Measurements from ENCODE around the gene DOCK2.

Gene DOCK2

GRCh38 chr5:169648725-169649310 is 11.7 kb downstream of the DOCK2 start:
- no peak for DNase-seq (ENCODE audit: low read depth, low spot score)
- Histone ChIP-seq H3K9me3 (ENCODE audit: low read depth, low read length) (no peaks in the 10 kb centered on the region), H3K27ac (no peak overlapping the region), H3K4me3 (no peak overlapping the region), H3K36me3 (ENCODE audit: insufficient read depth, low read length) (no peaks in the 10 kb centered on the region), H3K9ac (ENCODE audit: insufficient read length) (no peak overlapping the region)
- no peak for TF ChIP-seq POLR2AphosphoS5 (IDR thresholded peaks at IDR 0.05; ENCODE audit: borderline replicate concordance, low read depth, low read length)
- TF ChIP-seq FOXP2 (optimal IDR thresholded peaks at IDR 0.05; ENCODE audit: control extremely low read depth, extremely low read length, insufficient read depth) = no peak
- TF ChIP-seq EZH2 (IDR thresholded peaks at IDR 0.05) = no peak

GRCh38 chr5:169649486-169649885 is 12.4 kb downstream of the DOCK2 start:
- no peak for DNase-seq (ENCODE audit: low read depth, low spot score)
- Histone ChIP-seq H3K9ac (ENCODE audit: insufficient read length) (no peak overlapping the region), H3K9me3 (ENCODE audit: low read depth, low read length) (no peaks in the 10 kb centered on the region), H3K36me3 (ENCODE audit: insufficient read depth, low read length) (no peaks in the 10 kb centered on the region), H3K27ac (no peak overlapping the region), H3K4me3 (no peak overlapping the region)
- TF ChIP-seq FOXP2 (optimal IDR thresholded peaks at IDR 0.05; ENCODE audit: control extremely low read depth, extremely low read length, insufficient read depth) (no peak), EZH2 (IDR thresholded peaks at IDR 0.05) (no peak), POLR2AphosphoS5 (IDR thresholded peaks at IDR 0.05; ENCODE audit: borderline replicate concordance, low read depth, low read length) (no peak)

- Histone ChIP-seq H3K36me3 (ENCODE audit: insufficient read depth, low read length) (no peaks in the 10 kb centered on the region), H3K4me3 (no peak overlapping the region), H3K9ac (ENCODE audit: insufficient read length) (no peak overlapping the region), H3K9me3 (ENCODE audit: low read depth, low read length) (no peaks in the 10 kb centered on the region), H3K27ac (no peak overlapping the region)
- TF ChIP-seq EZH2 (IDR thresholded peaks at IDR 0.05) = no peak
- TF ChIP-seq POLR2AphosphoS5 (IDR thresholded peaks at IDR 0.05; ENCODE audit: borderline replicate concordance, low read depth, low read length) = no peak
- TF ChIP-seq FOXP2 (optimal IDR thresholded peaks at IDR 0.05; ENCODE audit: control extremely low read depth, extremely low read length, insufficient read depth) = no peak
- no peak for DNase-seq (ENCODE audit: low read depth, low spot score)
Measured at GRCh38 chr5:169650701-169651331, 13.7 kb downstream of the DOCK2 start.

GRCh38 chr5:169651526-169651925 is 14.5 kb downstream of the DOCK2 start:
- H3K27ac ChIP-seq = no peak overlapping the region
- H3K9me3 ChIP-seq (ENCODE audit: low read depth, low read length) = no peaks in the 10 kb centered on the region
- H3K4me3 ChIP-seq = no peak overlapping the region
- no peak for DNase-seq (ENCODE audit: low read depth, low spot score)
- H3K9ac ChIP-seq (ENCODE audit: insufficient read length) = no peak overlapping the region
- TF ChIP-seq POLR2AphosphoS5 (IDR thresholded peaks at IDR 0.05; ENCODE audit: borderline replicate concordance, low read depth, low read length) = no peak
- TF ChIP-seq FOXP2 (optimal IDR thresholded peaks at IDR 0.05; ENCODE audit: control extremely low read depth, extremely low read length, insufficient read depth) = no peak
- no peak for TF ChIP-seq EZH2 (IDR thresholded peaks at IDR 0.05)
- H3K36me3 ChIP-seq (ENCODE audit: insufficient read depth, low read length) = no peaks in the 10 kb centered on the region

GRCh38 chr5:169652057-169652456 is 15.0 kb downstream of the DOCK2 start:
- H3K9ac ChIP-seq (ENCODE audit: insufficient read length) = no peak overlapping the region
- no peak overlapping the region for H3K4me3 ChIP-seq
- no peaks in the 10 kb centered on the region for H3K36me3 ChIP-seq (ENCODE audit: insufficient read depth, low read length)
- no peaks in the 10 kb centered on the region for H3K9me3 ChIP-seq (ENCODE audit: low read depth, low read length)
- TF ChIP-seq EZH2 (IDR thresholded peaks at IDR 0.05) = no peak
- TF ChIP-seq FOXP2 (optimal IDR thresholded peaks at IDR 0.05; ENCODE audit: control extremely low read depth, extremely low read length, insufficient read depth) = no peak
- TF ChIP-seq POLR2AphosphoS5 (IDR thresholded peaks at IDR 0.05; ENCODE audit: borderline replicate concordance, low read depth, low read length) = no peak
- H3K27ac ChIP-seq = no peak overlapping the region
- no peak for DNase-seq (ENCODE audit: low read depth, low spot score)

GRCh38 chr5:169653091-169653490 is 16.0 kb downstream of the DOCK2 start:
- H3K9me3 ChIP-seq (ENCODE audit: low read depth, low read length) = no peaks in the 10 kb centered on the region
- no peak overlapping the region for H3K4me3 ChIP-seq
- no peaks in the 10 kb centered on the region for H3K36me3 ChIP-seq (ENCODE audit: insufficient read depth, low read length)
- H3K27ac ChIP-seq = no peak overlapping the region
- H3K9ac ChIP-seq (ENCODE audit: insufficient read length) = no peak overlapping the region
- no peak for DNase-seq (ENCODE audit: low read depth, low spot score)
- TF ChIP-seq EZH2 (IDR thresholded peaks at IDR 0.05) (no peak), FOXP2 (optimal IDR thresholded peaks at IDR 0.05; ENCODE audit: control extremely low read depth, extremely low read length, insufficient read depth) (no peak), POLR2AphosphoS5 (IDR thresholded peaks at IDR 0.05; ENCODE audit: borderline replicate concordance, low read depth, low read length) (no peak)

GRCh38 chr5:169655353-169655752 is 18.3 kb downstream of the DOCK2 start:
- Histone ChIP-seq H3K4me3 (no peak overlapping the region), H3K36me3 (ENCODE audit: insufficient read depth, low read length) (no peaks in the 10 kb centered on the region), H3K27ac (no peak overlapping the region), H3K9me3 (ENCODE audit: low read depth, low read length) (no peaks in the 10 kb centered on the region), H3K9ac (ENCODE audit: insufficient read length) (no peak overlapping the region)
- DNase-seq (ENCODE audit: low read depth, low spot score) = no peak
- TF ChIP-seq EZH2 (IDR thresholded peaks at IDR 0.05) (no peak), FOXP2 (optimal IDR thresholded peaks at IDR 0.05; ENCODE audit: control extremely low read depth, extremely low read length, insufficient read depth) (no peak), POLR2AphosphoS5 (IDR thresholded peaks at IDR 0.05; ENCODE audit: borderline replicate concordance, low read depth, low read length) (no peak)

- no peak overlapping the region for H3K4me3 ChIP-seq
- H3K36me3 ChIP-seq (ENCODE audit: insufficient read depth, low read length) = no peaks in the 10 kb centered on the region
- H3K9ac ChIP-seq (ENCODE audit: insufficient read length) = no peak overlapping the region
- TF ChIP-seq FOXP2 (optimal IDR thresholded peaks at IDR 0.05; ENCODE audit: control extremely low read depth, extremely low read length, insufficient read depth) (no peak), POLR2AphosphoS5 (IDR thresholded peaks at IDR 0.05; ENCODE audit: borderline replicate concordance, low read depth, low read length) (no peak), EZH2 (IDR thresholded peaks at IDR 0.05) (no peak)
- no peak for DNase-seq (ENCODE audit: low read depth, low spot score)
- H3K9me3 ChIP-seq (ENCODE audit: low read depth, low read length) = no peaks in the 10 kb centered on the region
- H3K27ac ChIP-seq = no peak overlapping the region
Measured at GRCh38 chr5:169656125-169656901, 19.2 kb downstream of the DOCK2 start.
